Measurements from ENCODE around the gene ADAP1.

The ADAP1 gene

DNA sequence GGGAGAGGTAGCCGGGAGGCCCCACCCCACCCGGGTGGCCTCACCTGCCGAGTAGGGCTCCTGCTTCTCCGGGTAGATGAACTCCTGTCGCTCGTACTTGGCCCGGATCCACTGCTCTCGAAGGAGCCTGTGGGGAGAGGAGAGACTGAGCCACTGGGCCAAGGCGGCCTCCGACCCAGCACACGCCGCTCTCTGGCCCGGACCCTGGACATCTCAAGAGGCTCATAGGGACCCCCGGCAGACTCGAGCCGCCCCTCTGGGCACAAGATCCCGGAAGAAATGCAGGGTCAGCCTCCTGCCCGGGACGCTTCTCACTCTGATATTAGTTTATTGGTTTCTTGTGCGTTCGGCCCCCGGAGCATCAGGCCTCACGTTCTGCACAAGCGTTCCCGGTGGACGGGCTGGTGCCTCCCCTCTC is 34.5 kb downstream of the ADAP1 start:
- peak; percentile 1 for DNase-seq

DNA sequence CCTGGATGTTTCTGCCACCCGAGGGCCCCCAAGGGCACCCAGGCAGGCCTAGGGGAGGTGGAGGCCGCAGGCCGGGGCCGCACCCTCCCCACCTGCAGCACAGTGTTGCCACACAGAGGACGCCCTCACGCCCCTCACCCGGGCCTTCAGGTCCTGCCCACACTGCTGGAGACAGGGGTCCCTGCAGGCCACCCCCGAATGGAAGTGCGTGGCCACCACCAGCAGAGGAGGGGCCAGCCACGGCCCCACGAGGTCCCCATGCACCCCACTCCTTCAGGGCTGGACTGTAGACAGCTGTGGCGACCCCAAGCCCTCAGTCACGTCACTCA is 35.4 kb downstream of the ADAP1 start:
- peak; percentile 0 for DNase-seq

DNA sequence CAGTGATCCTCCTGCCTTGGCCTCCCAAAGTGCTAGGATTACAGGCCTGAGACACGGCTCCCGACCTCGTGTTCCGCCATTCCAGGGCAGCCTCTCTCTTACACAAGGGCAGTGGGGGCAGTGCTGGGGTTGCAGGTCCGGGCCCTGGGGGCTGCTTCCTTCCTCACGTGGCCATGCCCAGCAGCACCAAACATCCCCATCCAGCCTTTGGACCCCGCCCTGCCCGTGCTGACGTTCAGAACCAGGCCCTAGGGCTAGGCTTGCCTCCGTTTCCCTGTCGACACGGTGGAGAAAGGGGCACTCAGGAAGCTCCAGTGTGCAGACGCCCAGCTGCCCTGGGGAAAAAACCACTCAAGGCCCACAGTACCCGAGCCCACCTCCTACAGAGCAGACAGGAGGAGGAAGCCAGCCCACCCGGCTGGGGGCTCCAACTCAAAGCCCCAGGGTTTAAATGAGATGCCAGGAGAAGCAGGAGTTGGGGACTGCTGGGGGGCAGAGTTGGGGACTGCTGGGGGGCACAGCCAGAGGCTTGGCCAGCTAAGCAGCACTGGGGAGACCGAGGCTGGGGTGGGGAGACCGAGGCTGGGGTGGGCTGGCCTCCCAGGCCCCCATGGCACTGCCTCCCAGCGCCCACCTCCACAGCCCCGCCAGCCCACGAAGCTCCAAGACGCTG is 35.9 kb downstream of the ADAP1 start:
- DNase-seq = no peak

DNA sequence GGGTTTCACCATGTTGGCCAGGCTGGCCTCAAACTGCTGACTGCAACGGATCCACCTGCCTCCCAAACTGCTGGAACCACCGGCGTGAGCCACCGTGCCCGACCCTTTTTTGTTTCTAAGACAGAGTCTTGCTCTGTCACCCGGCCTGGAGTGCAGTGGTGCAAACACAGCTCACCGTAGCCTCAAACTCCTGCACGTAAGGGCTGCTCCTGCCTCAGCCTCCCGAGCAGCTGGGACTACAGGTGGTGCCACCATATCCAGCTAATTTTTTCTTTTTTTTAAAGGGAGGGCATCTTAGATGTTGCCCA is 36.4 kb downstream of the ADAP1 start:
- DNase-seq = no peak

DNA sequence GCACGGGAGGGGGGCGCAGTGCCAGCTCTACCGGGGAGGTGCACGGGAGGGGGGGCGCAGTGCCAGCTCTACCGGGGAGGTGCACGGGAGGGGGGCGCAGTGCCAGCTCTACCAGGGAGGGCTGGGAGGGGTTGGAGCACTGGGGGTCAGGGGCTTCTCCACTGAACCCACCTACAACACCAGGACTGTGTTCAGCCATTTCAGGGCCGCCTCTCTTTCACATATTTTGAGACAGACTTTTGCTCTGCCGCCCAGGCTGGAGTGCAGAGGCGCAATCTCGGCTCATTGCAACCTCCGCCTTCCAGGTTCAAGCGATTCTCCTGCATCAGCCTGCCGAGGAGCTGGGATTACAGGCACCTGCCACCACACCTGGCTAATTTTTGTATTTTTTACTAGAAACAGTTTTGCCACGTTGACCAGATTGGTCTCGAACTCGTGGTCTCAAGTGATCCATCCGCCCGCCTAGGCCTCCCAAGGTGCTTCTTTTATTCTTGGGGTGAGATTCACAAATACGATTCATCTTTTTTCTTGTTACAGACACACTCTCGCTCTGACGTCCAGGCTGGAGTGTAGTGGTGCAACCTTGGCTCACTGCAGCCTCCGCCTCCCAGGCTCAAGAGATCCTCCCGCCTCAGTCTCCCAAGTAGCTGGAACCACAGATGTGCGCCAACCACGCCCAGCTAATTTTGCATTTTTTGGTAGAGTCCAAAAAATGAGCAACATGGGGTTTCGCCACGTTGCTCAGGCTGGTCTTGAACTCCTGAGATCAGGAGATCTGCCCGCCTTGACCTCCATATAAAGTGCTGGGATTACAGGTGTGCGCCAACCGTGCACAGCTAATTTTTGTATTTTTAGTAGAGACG is 37.0 kb downstream of the ADAP1 start:
- no peak for DNase-seq

DNA sequence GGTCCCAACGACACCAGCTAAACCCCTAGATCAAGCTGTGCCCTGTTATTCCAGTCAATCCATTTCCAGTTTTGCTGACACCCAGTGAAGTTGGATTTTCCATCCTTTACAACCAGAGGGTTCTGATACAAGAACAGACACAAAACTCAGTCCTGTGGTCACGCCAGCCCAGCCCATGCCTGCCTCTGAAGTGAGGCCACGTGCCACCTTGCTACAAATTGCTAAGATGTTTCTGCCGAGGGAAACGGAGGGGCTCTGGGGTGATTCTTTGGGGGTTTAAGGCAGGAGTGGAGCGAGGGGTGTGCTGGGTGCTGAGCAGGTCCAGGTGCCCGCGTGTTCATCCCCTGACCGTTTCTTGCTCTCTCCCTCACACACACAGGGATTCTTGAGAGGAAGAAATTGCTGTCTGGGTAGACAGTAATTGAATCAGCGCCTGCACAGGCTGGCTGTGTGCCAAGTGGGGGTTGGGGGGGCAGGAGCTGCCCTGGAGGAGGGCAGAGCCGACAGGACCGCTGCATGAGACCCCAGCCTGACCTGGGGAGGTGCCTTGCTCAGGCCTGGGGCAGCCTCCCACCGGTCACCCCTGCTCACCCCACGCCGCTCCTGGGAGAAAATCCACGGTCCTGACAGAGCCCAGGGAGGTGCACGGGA is 38.1 kb downstream of the ADAP1 start:
- no peak for DNase-seq

DNA sequence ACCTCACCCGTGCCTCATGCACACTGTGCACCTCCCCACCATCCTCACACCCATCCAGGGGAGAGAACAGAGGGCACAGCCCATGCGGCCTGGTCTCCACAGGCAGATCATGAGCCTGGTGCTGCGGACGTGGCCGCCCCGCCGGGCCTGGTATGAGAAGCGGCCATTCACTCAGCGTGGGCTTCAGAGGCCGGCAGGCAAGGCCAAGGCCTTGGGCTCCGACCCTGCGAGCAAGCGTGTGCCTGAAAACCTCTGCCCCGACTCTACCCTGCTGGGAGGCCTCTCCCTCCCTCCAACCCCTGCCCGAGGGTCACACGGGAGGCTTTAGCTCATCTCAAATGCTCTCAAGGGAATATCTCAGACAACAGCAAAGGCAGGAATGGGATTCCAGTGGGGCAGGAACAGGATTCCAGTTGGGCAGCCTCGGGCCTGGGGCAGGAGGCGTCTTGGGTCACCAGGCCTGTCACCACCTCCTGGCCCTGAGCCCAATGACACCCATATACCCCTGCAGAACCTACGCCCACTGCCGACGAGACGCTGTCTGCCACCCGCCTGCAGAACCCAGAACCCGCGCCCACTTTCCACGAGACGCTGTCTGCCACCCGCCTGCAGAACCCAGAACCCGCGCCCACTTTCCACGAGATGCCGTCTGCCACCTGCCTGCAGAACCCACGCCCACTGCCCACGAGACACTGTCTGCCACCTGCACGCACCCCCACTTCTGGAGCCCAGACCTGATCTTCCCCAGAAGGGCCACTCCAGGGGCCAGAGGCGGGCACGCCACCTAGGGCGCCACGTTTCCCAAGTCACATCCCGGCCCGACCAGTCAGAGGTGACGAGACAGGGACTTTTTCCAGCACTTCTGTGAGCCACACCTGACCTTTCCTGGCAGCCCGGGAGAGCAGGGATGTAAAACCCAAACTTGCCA is 38.9 kb downstream of the ADAP1 start:
- DNase-seq = no peak

DNA sequence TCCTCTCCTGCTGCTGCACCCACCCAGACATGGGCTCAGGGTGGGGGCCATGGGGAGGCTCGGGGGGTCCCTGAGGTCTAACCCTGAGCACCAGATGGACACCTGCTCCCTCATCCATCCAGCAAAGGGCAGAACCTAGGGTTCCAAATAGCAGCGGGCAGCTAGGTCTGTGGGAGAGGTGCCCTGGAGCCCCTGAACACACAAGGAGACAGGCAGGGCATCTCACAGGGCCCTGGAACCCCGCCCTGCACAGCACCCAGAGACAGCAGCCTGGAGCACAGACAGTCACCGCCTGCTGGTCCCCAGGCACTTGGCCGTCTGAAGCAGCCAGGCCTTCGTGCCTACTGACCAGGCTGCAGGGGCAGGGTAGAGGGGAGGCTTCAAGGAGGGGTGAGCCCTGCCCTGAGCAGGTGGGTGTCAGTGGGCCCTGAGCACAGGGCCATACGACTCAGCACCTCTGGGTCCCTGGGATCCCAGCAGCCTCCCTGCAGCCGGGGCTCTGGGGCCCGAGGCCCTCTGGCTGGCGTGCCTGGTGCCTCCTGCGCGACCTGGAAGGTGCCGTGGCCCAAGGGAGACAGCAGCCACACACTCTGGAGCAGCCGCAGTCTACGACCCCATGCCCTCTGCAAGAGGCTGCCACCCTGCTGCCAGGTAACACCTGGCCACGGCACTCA is 39.8 kb downstream of the ADAP1 start:
- DNase-seq = no peak

DNA sequence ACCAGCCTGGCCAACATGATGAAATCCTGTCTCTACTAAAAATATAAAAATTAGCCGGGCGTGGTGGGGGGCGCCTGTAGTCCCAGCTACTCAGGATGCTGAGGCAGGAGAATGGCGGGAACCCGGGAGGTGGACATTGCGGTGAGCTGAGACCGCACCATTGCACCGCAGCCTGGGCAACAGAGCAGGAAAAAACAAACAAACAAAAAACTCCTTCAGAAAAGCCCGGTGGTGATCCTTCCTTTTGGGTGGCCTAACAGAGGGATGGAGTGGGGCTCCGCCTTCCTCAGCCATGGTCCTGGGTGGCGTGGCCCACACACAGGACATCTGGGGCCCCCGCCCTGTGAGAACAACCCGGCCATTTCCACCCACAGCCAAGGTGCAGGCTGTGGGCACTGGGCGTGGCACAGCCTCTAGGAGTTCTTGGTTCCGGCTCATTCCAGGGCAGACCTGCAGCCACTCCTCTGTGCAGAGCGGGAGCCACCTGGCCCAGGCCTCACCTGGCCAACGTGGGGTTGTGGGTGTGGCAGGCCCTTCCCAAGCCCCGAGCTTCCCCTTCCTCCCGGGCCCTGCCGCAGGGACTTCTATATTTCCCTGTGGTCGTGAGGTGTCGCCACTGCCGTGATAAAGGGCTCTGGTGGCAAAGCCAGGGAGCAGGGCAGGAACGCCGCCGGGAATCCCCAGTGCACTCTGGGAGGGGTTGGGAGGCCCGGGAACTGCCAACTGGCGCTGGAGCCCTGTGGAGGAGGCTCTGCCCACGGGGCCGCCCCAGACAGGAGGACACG is 40.6 kb downstream of the ADAP1 start:
- no peak for DNase-seq

DNA sequence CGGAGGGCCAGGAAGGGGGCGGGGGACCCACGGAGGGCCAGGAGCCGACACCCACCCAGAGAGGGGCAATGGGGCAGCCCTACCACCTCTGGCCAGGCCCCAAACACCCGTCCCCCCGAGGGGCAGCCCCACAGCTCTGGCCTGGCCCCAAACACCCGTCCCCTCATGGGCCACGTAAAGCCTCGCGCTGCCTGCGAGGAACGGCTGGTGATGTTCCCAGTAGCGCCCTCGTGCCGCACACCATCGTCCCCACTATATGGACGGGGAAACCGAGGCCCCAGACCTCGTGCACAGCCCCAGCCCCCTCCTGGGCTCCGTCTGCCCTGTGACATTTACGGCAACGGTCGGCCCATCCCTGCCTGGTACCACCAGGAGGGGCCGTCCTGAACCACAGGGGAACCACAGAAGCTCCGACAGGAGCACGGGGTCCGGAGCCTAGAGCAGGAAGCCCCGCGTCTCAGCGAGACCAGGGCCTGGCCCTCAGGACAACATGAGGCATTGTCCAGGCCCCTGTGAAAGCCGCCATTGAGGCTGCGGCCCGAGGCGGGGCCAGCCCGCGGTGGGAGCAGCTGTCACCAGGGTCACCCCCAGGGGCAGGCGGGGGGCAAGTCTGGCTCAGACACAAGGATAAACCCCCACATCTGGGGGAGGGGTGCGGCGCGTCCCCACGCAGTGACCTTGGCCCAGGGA is 42.5 kb downstream of the ADAP1 start:
- DNase-seq = no peak

DNA sequence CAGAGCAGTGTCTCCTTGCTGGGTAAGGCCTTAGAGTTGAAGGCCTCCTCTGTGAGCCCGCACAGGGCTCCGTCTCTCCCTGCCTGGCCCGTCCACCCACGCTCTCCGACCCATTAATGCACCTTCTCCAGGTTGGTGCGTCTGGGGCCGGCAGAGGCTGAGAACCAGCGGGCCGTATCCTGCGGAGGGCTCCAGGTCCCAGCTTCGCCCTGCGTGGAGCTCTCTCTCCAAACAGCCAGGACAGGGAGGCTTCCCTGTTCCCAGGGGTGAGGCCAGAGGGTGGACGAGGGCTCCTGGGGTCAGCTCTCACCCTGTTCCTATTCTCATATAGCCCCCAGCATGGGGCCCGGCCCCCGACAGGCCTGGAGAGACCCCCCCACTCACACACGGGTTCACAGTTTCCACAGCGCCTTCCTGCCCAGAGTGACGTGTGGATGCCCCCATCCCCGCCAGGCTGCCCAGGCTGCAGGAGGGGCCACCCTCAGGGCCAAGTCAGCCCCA is 43.5 kb downstream of the ADAP1 start:
- DNase-seq = no peak

DNA sequence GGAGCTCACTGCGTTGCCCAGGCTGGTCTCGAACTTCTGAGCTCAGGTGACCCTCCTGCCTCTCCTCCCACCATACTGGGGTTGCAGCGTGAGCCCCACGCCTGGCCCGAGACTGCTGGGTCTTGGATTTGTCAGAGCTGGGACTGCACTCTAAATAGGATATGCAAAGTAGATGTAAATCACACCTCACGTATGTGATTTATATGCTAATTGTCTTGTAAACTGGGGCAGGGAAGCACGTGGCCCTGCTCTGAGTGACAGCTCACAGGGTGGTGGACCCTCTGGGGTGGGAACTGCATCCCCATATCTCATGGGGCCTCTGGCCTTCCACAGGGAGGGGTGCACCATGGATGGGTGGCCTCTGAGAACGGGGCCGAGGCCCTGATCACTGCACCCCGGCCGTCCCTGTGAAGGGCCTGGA is 44.0 kb downstream of the ADAP1 start:
- peak; percentile 14 for DNase-seq

DNA sequence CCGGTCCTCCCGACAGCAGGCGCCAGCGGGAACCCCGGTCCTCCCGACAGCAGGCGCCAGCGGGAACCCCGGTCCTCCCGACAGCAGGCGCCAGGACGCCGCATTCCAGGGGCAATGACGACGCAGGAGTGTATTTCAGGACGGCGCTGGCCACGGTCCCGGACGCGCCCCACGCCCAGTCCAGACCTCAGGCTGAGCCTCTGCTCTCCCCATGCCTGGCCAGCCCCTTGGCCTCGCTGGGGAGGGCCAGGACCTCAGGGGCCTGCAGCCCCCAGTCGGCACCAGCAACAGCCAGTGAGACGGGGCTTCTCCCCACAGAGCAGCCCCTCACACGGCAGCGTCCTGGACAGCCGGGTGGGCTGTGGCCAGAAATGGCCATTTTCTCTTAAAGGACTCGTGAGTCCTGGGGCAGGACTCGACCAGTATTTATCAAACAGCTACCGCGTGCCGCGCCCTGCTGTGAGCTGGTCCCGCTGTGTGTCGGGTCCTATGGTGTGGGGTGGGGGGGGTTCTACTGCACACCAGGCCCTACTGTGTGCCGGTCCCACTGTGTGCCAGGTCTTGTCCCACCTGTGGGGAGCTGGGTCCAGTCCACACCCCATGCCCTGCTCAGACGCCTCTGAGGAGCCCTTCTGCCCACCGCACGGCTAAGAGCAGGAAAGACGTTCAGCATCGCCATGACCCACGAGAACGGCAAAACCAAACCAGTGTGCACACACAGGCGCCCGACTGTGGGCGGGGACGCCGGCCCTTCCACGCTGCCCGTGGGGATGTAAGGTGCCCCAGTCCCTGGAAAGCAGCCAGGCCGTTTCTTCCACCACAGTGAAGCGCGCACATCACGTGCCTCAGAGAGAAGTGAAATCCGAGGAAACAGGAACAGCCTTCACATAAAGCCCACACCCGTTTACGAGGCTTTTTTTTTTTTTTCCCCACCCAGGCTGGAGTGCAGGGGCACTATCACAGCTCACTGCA is 44.8 kb downstream of the ADAP1 start:
- peak; percentile 28 for DNase-seq

DNA sequence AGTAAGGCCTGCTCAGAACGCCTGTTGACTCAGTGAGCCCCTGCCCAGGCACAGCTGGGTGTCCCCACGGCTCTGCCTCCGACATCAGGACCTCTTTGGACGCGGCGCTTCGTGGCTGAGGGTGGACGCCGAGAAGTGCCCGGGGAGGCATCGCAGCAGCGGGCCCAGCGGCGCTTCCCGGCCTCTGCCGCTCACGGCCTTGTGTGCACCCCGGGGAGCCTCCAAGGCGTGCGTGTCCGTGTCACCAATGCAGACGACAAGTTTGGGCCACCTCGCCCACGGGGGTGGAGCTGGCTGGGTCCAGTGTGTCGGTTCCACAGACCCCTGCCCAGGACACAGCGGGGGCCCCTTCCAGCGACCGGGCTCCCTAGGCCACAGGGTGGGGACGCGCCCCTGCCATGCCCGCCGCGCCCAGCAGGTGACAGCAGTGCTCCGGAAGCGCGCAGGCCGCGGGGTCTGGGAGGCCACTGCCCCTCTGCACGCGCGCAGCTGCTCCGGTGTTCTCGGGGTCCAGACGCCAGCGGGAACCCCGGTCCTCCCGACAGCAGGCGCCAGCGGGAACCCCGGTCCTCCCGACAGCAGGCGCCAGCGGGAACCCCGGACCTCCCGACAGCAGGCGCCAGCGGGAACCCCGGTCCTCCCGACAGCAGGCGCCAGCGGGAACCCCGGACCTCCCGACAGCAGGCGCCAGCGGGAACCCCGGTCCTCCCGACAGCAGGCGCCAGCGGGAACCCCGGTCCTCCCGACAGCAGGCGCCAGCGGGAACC is 45.7 kb downstream of the ADAP1 start:
- DNase-seq = peak; percentile 79

DNA sequence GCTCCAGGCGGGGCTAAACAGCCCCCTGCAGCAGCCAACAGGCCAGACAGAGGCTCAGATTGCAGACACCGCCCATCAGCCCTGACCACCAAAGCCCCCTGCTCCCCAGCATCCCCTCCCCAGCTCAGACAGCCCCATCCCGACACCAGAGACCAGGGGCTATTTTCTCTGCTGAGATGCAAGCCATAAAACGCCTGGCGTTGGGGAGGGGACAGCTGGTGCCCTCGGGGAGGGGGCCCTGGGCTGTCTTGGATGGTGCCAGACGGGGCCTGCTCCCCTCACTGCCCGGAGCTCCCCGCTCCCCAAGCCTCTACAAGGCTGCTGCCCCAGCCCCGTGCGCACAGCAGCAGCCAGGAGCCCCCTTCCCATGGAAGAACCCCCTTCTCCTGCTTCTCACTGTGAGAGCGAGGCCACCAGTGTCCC is 46.3 kb downstream of the ADAP1 start:
- no peak for DNase-seq

DNA sequence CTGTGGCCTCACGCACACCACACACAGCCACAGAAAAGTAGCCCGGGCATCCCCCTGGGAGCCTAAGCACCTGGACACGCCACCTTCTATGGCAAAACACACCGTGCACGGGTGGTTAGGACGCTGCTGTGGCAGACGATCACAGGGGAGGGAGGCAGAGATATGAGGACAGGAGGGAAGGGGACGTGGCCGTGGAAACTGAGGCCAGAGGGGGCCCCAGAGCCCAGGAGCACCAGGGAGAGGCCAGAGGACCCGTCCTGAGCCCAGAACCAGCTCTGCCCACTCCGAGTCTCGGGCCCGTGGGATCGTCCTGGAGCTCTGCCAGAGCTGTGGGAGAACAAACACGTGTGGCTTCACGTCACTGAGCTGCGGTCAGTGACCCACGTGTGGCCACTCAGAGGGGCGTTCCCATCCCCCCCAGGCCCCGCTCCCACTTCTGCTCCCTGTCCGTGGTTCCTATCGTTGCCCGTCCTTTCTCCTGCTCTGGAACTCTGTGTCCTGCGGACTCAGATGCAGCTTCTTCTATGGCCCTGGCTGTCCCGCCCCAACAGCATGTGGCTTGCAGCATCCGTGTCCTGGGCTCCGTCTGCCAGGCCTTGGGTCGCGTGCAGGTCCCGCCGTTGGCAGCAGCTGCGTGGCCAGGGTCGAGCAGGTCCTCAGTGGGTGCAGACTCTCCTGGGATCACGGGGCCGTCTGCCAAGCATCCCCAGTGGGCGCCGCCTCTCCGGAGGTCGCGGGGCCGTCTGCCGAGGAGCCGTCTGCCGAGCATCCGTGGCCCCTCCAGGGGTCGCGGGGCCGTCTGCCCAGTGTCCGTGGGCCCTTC is 47.1 kb downstream of the ADAP1 start:
- no peak for DNase-seq

DNA sequence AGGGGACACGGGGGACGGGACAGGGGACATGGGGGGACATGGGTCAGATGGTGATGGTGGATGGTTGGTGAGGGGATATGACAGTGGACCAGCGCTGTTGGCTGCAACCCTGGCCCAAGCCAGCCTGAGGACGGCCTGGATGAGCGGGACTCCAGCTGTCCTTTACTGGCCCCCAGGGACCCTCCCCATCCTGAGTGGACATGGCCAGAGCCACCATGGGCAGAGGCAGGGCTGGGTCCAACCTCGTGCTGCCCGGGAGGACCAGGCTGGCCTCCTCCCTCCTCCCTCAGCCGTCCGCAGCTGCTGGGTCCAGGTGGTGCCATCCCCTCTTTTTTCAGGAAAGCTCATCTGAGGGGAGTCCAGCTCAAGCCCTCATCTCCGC is 47.7 kb downstream of the ADAP1 start:
- no peak for DNase-seq

DNA sequence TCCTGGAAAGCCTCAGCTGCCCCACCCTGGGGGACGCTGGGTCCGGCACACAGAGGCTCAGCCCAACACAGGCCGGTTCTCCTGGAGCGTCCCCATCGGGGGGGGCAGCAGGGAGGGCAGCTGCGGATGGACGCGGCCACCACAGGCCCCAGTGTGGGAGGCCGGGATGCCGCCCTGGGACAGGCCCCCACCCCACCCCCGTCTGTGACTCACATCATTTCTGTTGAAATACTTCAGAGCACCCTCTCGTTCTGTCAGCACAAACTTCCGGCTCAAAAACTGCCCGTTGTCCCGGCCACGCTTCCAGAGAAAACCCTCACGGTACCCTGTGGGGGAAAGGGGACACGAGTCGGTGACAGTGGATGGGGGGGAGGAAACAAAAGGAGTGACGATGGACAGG is 49.6 kb downstream of the ADAP1 start:
- DNase-seq = no peak

Data from activated naive CD4-positive, alpha-beta T cell treated with Interleukin-2 at 50 U/mL for 16 hours (primary cell).